Astrocyte (in vitro differentiated cells and primary cell): Measurements from ENCODE around the gene CENPB. TPM values are rescaled to one million over a fixed set of nuclear protein-coding genes. Genes with fewer than 3 reads are reported as not detected.

Experiments used
- DNase-seq: peaks from one replicate; pipeline ENCODE4 v3.0.0-alpha.2; 2010; ENCODE audit warnings: low read depth
- FAIRE-seq: peaks from 2 replicates; lab custom pipeline; 2011; peaks lifted over from hg19 to GRCh38; lab: Jason Lieb, UNC
- H2AFZ ChIP-seq: 2 replicates; pipeline ENCODE4 v1.6.0; 2012; ENCODE audit warnings: low read depth, low read length, inconsistent platforms
- H3K27ac ChIP-seq: 2 replicates; pipeline ENCODE4 v1.5.1; 2011; ENCODE audit warnings: low read depth, low read length, inconsistent platforms
- H3K27me3 ChIP-seq: 2 replicates; pipeline ENCODE4 v1.6.0; 2011; ENCODE audit warnings: low read length, inconsistent platforms; ENCODE audit not compliant: insufficient read depth
- H3K36me3 ChIP-seq: 2 replicates; pipeline ENCODE4 v1.5.1; 2011; ENCODE audit warnings: low read length, inconsistent platforms; ENCODE audit not compliant: insufficient read depth
- H3K4me1 ChIP-seq: 2 replicates; pipeline ENCODE4 v1.5.1; 2011; ENCODE audit warnings: low read length, inconsistent platforms; ENCODE audit not compliant: insufficient read depth
- H3K4me2 ChIP-seq: 2 replicates; pipeline ENCODE4 v1.6.0; 2012; ENCODE audit warnings: low read length, inconsistent platforms
- H3K4me3 ChIP-seq: 2 replicates; pipeline ENCODE4 v1.5.1; 2011; ENCODE audit warnings: low read depth, mild to moderate bottlenecking, low read length, inconsistent platforms; ENCODE audit not compliant: insufficient read depth
- H3K79me2 ChIP-seq: 2 replicates; pipeline ENCODE4 v1.6.0; 2012; ENCODE audit warnings: mild to moderate bottlenecking, low read length, inconsistent platforms; ENCODE audit not compliant: insufficient read depth
- H3K9ac ChIP-seq: 2 replicates; pipeline ENCODE4 v1.6.0; 2012; ENCODE audit warnings: mild to moderate bottlenecking, low read length, inconsistent platforms
- H3K9me3 ChIP-seq: 2 replicates; pipeline ENCODE4 v1.5.1; 2012; ENCODE audit warnings: low read depth, mild to moderate bottlenecking, low read length, inconsistent platforms; ENCODE audit not compliant: insufficient read depth
- H4K20me1 ChIP-seq: 2 replicates; pipeline ENCODE4 v1.6.0; 2012; ENCODE audit warnings: low read length, inconsistent platforms; ENCODE audit not compliant: insufficient read depth
- H3K27ac Mint-ChIP-seq: one replicate; pipeline ENCODE4 v1.8.0; 2021; ENCODE audit warnings: mild to moderate bottlenecking, mixed read lengths; ENCODE audit not compliant: unreplicated experiment
- H3K27me3 Mint-ChIP-seq: one replicate; pipeline ENCODE4 v1.8.0; 2021; ENCODE audit warnings: low read depth, mixed read lengths; ENCODE audit not compliant: unreplicated experiment
- H3K36me3 Mint-ChIP-seq: one replicate; pipeline ENCODE4 v1.8.0; 2021; ENCODE audit warnings: low read depth, mixed read lengths; ENCODE audit not compliant: unreplicated experiment
- H3K4me1 Mint-ChIP-seq: one replicate; pipeline ENCODE4 v1.8.0; 2021; ENCODE audit warnings: low read depth, mixed read lengths; ENCODE audit not compliant: unreplicated experiment
- H3K4me3 Mint-ChIP-seq: one replicate; pipeline ENCODE4 v1.8.0; 2021; ENCODE audit warnings: mild to moderate bottlenecking, moderate library complexity, mixed read lengths; ENCODE audit not compliant: unreplicated experiment
- H3K9me3 Mint-ChIP-seq: one replicate; pipeline ENCODE4 v1.8.0; 2021; ENCODE audit warnings: mild to moderate bottlenecking, mixed read lengths; ENCODE audit not compliant: unreplicated experiment
- EZH2 ChIP-seq: IDR thresholded peaks from 2 replicates; pipeline ENCODE4 v1.6.1; 2012; ENCODE audit warnings: mild to moderate bottlenecking, low read length, inconsistent platforms; ENCODE audit not compliant: insufficient read depth
- total RNA-seq: library from RNA; stranded (reverse); gene quantifications from 2 replicates; pipeline ENCODE4 v1.2.1, GENCODE V29; 2021
- TF ChIP-seq, protein P1 (sequence below): IDR thresholded peaks from 2 replicates; pipeline ENCODE4 v1.5.1; 2011; ENCODE audit warnings: low read depth, mild to moderate bottlenecking, inconsistent platforms, low read length, moderate library complexity; ENCODE audit not compliant: insufficient read depth

Gene CENPB
- total RNA-seq, 1 donor from 2014 or later = 39.1 TPM

DNA sequence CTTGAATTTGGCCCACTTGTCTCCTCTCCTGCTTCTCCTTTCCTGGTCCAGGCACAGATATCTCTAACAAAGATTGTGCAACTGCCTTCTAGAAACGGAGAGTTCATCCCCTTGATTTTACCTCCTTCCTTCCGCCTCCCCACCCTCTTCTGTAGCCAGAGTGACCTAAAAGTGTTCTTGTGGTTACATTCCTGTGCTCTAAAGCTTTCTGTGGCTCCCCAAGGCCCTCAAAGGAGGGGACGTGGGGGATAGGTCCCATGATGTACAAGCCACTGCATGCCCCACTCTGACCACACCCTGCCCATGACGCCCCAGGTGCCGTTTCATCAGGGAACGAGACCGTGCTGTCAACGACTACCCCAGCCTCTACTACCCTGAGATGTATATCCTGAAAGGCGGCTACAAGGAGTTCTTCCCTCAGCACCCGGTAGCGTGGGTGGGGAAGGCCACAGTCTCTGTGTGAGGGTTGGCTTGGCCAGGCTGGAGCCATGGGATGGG is 17.8 kb upstream of the CENPB start:
- Mint-ChIP-seq H3K36me3 (peaks cover 20% of the 10 kb centered on the region), H3K27me3 (no peaks in the 10 kb centered on the region), H3K4me1 (peaks cover 18% of the 10 kb centered on the region), H3K4me3 (no peak overlapping the region), H3K9me3 (no peaks in the 10 kb centered on the region), H3K27ac (no peak overlapping the region)
- no peaks in the 10 kb centered on the region for H4K20me1 ChIP-seq
- peaks cover 8% of the 10 kb centered on the region for H3K79me2 ChIP-seq
- no peak overlapping the region for H3K4me2 ChIP-seq
- no peak overlapping the region for H3K9ac ChIP-seq
- no peak overlapping the region for H3K27ac ChIP-seq
- TF ChIP-seq, protein P1, sequence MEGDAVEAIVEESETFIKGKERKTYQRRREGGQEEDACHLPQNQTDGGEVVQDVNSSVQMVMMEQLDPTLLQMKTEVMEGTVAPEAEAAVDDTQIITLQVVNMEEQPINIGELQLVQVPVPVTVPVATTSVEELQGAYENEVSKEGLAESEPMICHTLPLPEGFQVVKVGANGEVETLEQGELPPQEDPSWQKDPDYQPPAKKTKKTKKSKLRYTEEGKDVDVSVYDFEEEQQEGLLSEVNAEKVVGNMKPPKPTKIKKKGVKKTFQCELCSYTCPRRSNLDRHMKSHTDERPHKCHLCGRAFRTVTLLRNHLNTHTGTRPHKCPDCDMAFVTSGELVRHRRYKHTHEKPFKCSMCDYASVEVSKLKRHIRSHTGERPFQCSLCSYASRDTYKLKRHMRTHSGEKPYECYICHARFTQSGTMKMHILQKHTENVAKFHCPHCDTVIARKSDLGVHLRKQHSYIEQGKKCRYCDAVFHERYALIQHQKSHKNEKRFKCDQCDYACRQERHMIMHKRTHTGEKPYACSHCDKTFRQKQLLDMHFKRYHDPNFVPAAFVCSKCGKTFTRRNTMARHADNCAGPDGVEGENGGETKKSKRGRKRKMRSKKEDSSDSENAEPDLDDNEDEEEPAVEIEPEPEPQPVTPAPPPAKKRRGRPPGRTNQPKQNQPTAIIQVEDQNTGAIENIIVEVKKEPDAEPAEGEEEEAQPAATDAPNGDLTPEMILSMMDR = no peak
- H3K9me3 ChIP-seq = no peaks in the 10 kb centered on the region
- DNase-seq = no peak
- H3K27me3 ChIP-seq = no peaks in the 10 kb centered on the region
- H3K4me3 ChIP-seq = no peak overlapping the region
- H3K4me1 ChIP-seq = peaks cover 33% of the 10 kb centered on the region
- no peak for FAIRE-seq
- no peak overlapping the region for H2AFZ ChIP-seq
- H3K36me3 ChIP-seq = peaks cover 17% of the 10 kb centered on the region

DNA sequence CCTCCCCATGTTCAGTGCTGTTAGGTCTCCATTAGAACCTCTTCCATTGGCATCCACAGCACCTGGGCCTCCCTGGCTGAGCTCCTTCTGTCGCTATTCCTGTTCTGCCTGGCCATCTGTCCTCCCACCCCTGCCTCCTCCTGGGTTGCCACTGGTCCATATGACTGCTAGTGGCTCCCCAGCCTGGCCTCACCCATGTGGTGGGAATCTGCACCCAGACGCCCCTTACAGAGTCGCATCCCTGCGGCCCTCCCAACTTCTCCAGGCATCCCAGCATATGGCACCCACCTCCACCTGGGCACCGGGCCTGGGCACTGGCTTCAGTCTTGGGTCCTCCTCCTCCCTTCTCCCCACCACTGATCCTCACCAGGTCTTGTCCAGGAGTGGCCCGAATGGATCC is 17.3 kb upstream of the CENPB start:
- Mint-ChIP-seq H3K27me3 (no peaks in the 10 kb centered on the region), H3K36me3 (peaks cover 20% of the 10 kb centered on the region), H3K4me1 (peaks cover 18% of the 10 kb centered on the region), H3K9me3 (no peaks in the 10 kb centered on the region), H3K4me3 (no peak overlapping the region), H3K27ac (no peak overlapping the region)
- Histone ChIP-seq H3K4me3 (no peak overlapping the region), H4K20me1 (no peaks in the 10 kb centered on the region), H3K27ac (no peak overlapping the region), H3K9ac (no peak overlapping the region), H3K4me2 (no peak overlapping the region), H3K4me1 (peaks cover 38% of the 10 kb centered on the region), H3K27me3 (no peaks in the 10 kb centered on the region), H3K36me3 (peaks cover 17% of the 10 kb centered on the region), H3K9me3 (no peaks in the 10 kb centered on the region), H2AFZ (no peak overlapping the region), H3K79me2 (peaks cover 12% of the 10 kb centered on the region)
- DNase-seq = no peak
- no peak for FAIRE-seq
- TF ChIP-seq EZH2 = no peak
- TF ChIP-seq, protein P1 = no peak

DNA sequence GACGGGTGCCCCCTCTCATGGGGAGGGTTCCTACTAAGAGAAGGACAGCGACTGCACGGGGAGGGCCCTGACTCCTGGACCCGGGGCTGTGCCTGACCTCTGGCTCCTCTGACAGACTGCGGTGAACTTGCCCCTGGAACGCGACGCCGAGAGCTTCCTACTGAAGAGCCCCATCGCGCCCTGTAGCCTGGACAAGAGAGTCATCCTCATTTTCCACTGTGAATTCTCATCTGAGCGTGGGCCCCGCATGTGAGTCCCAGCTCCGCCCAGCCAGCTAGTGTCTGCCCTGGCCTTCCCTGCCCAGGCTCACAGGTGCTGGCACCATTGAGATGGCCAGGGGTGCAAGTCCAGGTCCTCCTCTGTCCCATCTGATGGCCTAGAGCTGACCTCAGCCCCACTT is 16.7 kb upstream of the CENPB start:
- Histone ChIP-seq H3K9ac (no peak overlapping the region), H3K36me3 (peaks cover 17% of the 10 kb centered on the region), H3K27ac (no peak overlapping the region), H2AFZ (no peak overlapping the region), H3K79me2 (peaks cover 15% of the 10 kb centered on the region), H3K4me2 (no peak overlapping the region), H3K4me1 (peaks cover 39% of the 10 kb centered on the region), H4K20me1 (no peaks in the 10 kb centered on the region), H3K27me3 (no peaks in the 10 kb centered on the region), H3K9me3 (no peaks in the 10 kb centered on the region), H3K4me3 (no peak overlapping the region)
- Mint-ChIP-seq H3K27ac (no peak overlapping the region), H3K9me3 (no peaks in the 10 kb centered on the region), H3K27me3 (no peaks in the 10 kb centered on the region), H3K36me3 (peaks cover 20% of the 10 kb centered on the region), H3K4me3 (no peak overlapping the region), H3K4me1 (peaks cover 18% of the 10 kb centered on the region)
- FAIRE-seq (no peak), DNase-seq (no peak)
- TF ChIP-seq, protein P1 = no peak
- TF ChIP-seq EZH2 = no peak
